WTC11 (cell line): ENCODE results near the gene GSC2. TPM values are rescaled to one million over a fixed set of nuclear protein-coding genes. Genes with fewer than 3 reads are reported as not detected.

Source experiments
- ATAC-seq: fragments of 200-7000 bp; cut with Tn5 transposase; 2 replicates; pipeline ENCODE4 v1.10.0; 2021; ENCODE audit warnings: mild to moderate bottlenecking, moderate library complexity
- CTCF ChIA-PET: fragments of 300-600 bp; sonication (Branson Sonifier 250); formaldehyde crosslinking; loops from one replicate; lab custom pipeline; 2021; ENCODE audit warnings: antibody characterized with exemption; lab: Charles Lee
- POLR2A ChIA-PET: fragments of 350-600 bp; sonication (Branson Sonifier 250); formaldehyde crosslinking; loops from one replicate; lab custom pipeline; 2021; ENCODE audit warnings: antibody characterized with exemption; lab: Charles Lee
- DNase-seq: peaks from one replicate; pipeline ENCODE4 v3.0.0; 2021; ENCODE audit warnings: low spot score
- H3K27ac Mint-ChIP-seq: 2 replicates; pipeline ENCODE4 v1.8.0; 2021; ENCODE audit warnings: mixed read lengths
- H3K27me3 Mint-ChIP-seq: 2 replicates; pipeline ENCODE4 v1.8.0; 2021; ENCODE audit warnings: low read depth, mild to moderate bottlenecking, moderate library complexity, mixed read lengths
- H3K36me3 Mint-ChIP-seq: 2 replicates; pipeline ENCODE4 v1.8.0; 2021; ENCODE audit warnings: mixed read lengths
- H3K4me1 Mint-ChIP-seq: 2 replicates; pipeline ENCODE4 v1.8.0; 2022; ENCODE audit warnings: mixed read lengths
- H3K4me3 Mint-ChIP-seq: 2 replicates; pipeline ENCODE4 v1.8.0; 2021; ENCODE audit warnings: mild to moderate bottlenecking, moderate library complexity, mixed read lengths
- H3K9me3 Mint-ChIP-seq: 2 replicates; pipeline ENCODE4 v1.8.0; 2021; ENCODE audit warnings: mixed read lengths
- CBFB ChIP-seq: sonication (generic); formaldehyde crosslinking; IDR thresholded peaks from 2 replicates; pipeline ENCODE4 v1.8.1; 2022; ENCODE audit warnings: mild to moderate bottlenecking, low read depth, missing genetic modification reagents
- EMX1 ChIP-seq: fragments of 250-450 bp; sonication (Bioruptor Pico); IDR thresholded peaks from 2 replicates; pipeline ENCODE4 v1.8.0; 2021; ENCODE audit warnings: mild to moderate bottlenecking
- ESRRA ChIP-seq: sonication (generic); formaldehyde crosslinking; IDR thresholded peaks from 2 replicates; pipeline ENCODE4 v1.8.1; 2022; ENCODE audit warnings: mild to moderate bottlenecking, missing genetic modification reagents, borderline replicate concordance
- NR2C2 ChIP-seq: sonication (generic); formaldehyde crosslinking; IDR thresholded peaks from 2 replicates; pipeline ENCODE4 v1.8.0; 2022; ENCODE audit warnings: mild to moderate bottlenecking, missing genetic modification reagents
- RORB ChIP-seq: fragments of 250-450 bp; sonication (Bioruptor Pico); IDR thresholded peaks from 2 replicates; pipeline ENCODE4 v1.9.0; 2021; ENCODE audit warnings: mild to moderate bottlenecking
- SMAD4 ChIP-seq: sonication (generic); formaldehyde crosslinking; IDR thresholded peaks from 2 replicates; pipeline ENCODE4 v1.8.0; 2022; ENCODE audit warnings: mild to moderate bottlenecking, missing genetic modification reagents
- ZBTB21 ChIP-seq: sonication (generic); formaldehyde crosslinking; IDR thresholded peaks from 2 replicates; pipeline ENCODE4 v1.8.1; 2023; ENCODE audit warnings: mild to moderate bottlenecking, missing genetic modification reagents, borderline replicate concordance
- ZNF138 ChIP-seq: sonication (generic); formaldehyde crosslinking; conservative IDR thresholded peaks from 2 replicates; pipeline ENCODE4 v1.8.1; 2022; ENCODE audit warnings: mild to moderate bottlenecking, moderate library complexity, missing genetic modification reagents
- ZNF219 ChIP-seq: sonication (generic); formaldehyde crosslinking; IDR thresholded peaks from 2 replicates; pipeline ENCODE4 v1.8.0; 2023; ENCODE audit warnings: missing genetic modification reagents, mild to moderate bottlenecking, borderline replicate concordance
- ZNF396 ChIP-seq: fragments of 250-450 bp; sonication (Bioruptor Pico); IDR thresholded peaks from 2 replicates; pipeline ENCODE4 v1.8.0; 2021; ENCODE audit warnings: mild to moderate bottlenecking, moderate library complexity, borderline replicate concordance
- ZNF423 ChIP-seq: fragments of 250-450 bp; sonication (Bioruptor Pico); IDR thresholded peaks from 2 replicates; pipeline ENCODE4 v2.1.2; 2022; ENCODE audit warnings: mild to moderate bottlenecking, moderate library complexity
- total RNA-seq: library from RNA; stranded (reverse); gene quantifications from 3 replicates; pipeline ENCODE4 v1.2.3, GENCODE V29; 2021
- TF ChIP-seq, protein P1 (sequence below): sonication (generic); formaldehyde crosslinking; IDR thresholded peaks from 2 replicates; pipeline ENCODE4 v1.8.1; 2022; ENCODE audit warnings: low read depth, mild to moderate bottlenecking, moderate library complexity, missing genetic modification reagents, borderline replicate concordance
- TF ChIP-seq, protein P2 (sequence below): sonication (generic); formaldehyde crosslinking; IDR thresholded peaks from 2 replicates; pipeline ENCODE4 v1.8.1; 2023; ENCODE audit warnings: mild to moderate bottlenecking, missing genetic modification reagents
- TF ChIP-seq, protein P3 (sequence below): sonication (generic); formaldehyde crosslinking; IDR thresholded peaks from 2 replicates; pipeline ENCODE4 v1.8.0; 2022; ENCODE audit warnings: missing genetic modification reagents
- TF ChIP-seq, protein P4 (sequence below): sonication (generic); formaldehyde crosslinking; IDR thresholded peaks from 2 replicates; pipeline ENCODE4 v1.8.1; 2023; ENCODE audit warnings: mild to moderate bottlenecking, missing genetic modification reagents
- TF ChIP-seq, protein P5 (sequence below): sonication (generic); formaldehyde crosslinking; IDR thresholded peaks from 2 replicates; pipeline ENCODE4 v1.8.0; 2022; ENCODE audit warnings: mild to moderate bottlenecking, missing genetic modification reagents
- TF ChIP-seq, protein P6 (sequence below): sonication (generic); formaldehyde crosslinking; IDR thresholded peaks from 2 replicates; pipeline ENCODE4 v1.8.1; 2023; ENCODE audit warnings: mild to moderate bottlenecking, missing genetic modification reagents, moderate library complexity
- TF ChIP-seq, protein P7 (sequence below): sonication (generic); formaldehyde crosslinking; IDR thresholded peaks from 2 replicates; pipeline ENCODE4 v1.8.0; 2022; ENCODE audit warnings: mild to moderate bottlenecking, missing genetic modification reagents

The GSC2 gene
- total RNA-seq, 1 experiment from 2014 or later, result 0.68 TPM

DNA sequence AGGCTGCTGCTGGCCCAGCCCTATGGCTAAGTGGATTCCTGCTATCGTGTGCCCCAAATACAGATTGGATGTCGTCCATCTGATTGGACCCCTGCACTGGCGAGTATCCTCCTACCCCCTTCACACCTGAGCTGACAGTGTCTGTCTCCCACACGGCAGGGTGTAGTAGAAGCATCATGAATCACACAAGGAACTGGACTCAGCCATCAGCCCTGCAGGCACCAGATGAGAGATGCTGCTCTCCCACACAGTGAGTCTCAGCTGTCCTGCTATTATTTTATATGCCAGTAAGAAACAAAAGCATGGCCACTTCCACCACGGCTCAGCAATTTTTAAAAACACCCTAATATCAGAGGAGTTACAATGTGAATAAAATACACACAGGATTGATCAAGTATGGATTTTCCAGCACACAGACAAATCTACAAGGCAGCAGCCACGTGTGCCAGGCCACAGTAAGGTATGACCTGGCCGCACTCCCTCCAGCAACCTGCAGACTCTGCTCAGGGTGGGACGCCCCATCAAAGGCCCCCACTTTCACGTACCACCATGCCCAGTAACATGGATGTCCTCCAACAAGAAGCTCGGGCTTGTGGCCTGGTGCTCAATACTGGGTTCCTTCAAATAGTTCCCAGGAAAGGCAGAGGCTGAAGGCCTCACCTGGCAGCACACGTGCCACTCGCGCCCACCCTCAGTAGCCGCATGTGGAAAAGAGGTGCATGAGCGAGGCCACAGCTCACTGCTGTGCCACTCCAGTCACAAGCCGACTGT, 44.9 kb upstream of the GSC2 start (continued):
- TF ChIP-seq ZNF219 (CRISPR knock-in tag) (no peak), EMX1 (CRISPR knock-in tag) (no peak), ZNF396 (CRISPR knock-in tag) (no peak)
- TF ChIP-seq, protein P1, sequence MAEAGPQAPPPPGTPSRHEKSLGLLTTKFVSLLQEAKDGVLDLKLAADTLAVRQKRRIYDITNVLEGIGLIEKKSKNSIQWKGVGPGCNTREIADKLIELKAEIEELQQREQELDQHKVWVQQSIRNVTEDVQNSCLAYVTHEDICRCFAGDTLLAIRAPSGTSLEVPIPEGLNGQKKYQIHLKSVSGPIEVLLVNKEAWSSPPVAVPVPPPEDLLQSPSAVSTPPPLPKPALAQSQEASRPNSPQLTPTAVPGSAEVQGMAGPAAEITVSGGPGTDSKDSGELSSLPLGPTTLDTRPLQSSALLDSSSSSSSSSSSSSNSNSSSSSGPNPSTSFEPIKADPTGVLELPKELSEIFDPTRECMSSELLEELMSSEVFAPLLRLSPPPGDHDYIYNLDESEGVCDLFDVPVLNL, result no peak
- TF ChIP-seq, protein P2, sequence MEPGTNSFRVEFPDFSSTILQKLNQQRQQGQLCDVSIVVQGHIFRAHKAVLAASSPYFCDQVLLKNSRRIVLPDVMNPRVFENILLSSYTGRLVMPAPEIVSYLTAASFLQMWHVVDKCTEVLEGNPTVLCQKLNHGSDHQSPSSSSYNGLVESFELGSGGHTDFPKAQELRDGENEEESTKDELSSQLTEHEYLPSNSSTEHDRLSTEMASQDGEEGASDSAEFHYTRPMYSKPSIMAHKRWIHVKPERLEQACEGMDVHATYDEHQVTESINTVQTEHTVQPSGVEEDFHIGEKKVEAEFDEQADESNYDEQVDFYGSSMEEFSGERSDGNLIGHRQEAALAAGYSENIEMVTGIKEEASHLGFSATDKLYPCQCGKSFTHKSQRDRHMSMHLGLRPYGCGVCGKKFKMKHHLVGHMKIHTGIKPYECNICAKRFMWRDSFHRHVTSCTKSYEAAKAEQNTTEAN (CRISPR knock-in tag), result no peak

DNA sequence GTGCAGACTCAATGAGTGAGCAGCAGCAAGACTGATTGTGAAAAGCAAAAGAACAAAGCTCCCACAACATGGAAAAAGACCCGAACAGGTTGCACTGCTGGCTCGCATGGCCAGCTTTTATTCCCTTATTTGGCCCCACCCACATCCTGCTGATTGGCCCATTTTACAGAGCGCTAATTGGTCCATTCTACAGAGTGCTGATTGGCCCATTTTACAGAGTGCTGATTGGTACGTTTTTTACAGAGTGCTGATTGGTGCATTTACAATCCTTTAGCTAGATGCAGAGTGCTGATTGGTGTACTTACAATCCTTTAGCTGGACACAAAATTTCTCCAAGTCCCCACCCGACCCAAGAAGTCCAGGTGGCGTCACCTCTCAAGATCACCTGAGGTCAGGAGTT, 43.8 kb upstream of the GSC2 start:
- peaks cover 38% of the 10 kb centered on the region for H3K36me3 Mint-ChIP-seq
- H3K27ac Mint-ChIP-seq, result no peak overlapping the region
- DNase-seq (no peak), ATAC-seq (no peak)
- no peak overlapping the region for H3K4me3 Mint-ChIP-seq
- ChIA-PET CTCF (interaction anchor here (0.8 kb wide), 1 partner anchor 14 kb away, joined by 3 read pairs; no protein-coding TSS in a partner anchor), POLR2A (no interaction called here)
- TF ChIP-seq, protein P3, sequence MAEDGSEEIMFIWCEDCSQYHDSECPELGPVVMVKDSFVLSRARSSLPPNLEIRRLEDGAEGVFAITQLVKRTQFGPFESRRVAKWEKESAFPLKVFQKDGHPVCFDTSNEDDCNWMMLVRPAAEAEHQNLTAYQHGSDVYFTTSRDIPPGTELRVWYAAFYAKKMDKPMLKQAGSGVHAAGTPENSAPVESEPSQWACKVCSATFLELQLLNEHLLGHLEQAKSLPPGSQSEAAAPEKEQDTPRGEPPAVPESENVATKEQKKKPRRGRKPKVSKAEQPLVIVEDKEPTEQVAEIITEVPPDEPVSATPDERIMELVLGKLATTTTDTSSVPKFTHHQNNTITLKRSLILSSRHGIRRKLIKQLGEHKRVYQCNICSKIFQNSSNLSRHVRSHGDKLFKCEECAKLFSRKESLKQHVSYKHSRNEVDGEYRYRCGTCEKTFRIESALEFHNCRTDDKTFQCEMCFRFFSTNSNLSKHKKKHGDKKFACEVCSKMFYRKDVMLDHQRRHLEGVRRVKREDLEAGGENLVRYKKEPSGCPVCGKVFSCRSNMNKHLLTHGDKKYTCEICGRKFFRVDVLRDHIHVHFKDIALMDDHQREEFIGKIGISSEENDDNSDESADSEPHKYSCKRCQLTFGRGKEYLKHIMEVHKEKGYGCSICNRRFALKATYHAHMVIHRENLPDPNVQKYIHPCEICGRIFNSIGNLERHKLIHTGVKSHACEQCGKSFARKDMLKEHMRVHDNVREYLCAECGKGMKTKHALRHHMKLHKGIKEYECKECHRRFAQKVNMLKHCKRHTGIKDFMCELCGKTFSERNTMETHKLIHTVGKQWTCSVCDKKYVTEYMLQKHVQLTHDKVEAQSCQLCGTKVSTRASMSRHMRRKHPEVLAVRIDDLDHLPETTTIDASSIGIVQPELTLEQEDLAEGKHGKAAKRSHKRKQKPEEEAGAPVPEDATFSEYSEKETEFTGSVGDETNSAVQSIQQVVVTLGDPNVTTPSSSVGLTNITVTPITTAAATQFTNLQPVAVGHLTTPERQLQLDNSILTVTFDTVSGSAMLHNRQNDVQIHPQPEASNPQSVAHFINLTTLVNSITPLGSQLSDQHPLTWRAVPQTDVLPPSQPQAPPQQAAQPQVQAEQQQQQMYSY (CRISPR knock-in tag), result no peak
- TF ChIP-seq SMAD4 (CRISPR knock-in tag), result no peak
- TF ChIP-seq, protein P4, sequence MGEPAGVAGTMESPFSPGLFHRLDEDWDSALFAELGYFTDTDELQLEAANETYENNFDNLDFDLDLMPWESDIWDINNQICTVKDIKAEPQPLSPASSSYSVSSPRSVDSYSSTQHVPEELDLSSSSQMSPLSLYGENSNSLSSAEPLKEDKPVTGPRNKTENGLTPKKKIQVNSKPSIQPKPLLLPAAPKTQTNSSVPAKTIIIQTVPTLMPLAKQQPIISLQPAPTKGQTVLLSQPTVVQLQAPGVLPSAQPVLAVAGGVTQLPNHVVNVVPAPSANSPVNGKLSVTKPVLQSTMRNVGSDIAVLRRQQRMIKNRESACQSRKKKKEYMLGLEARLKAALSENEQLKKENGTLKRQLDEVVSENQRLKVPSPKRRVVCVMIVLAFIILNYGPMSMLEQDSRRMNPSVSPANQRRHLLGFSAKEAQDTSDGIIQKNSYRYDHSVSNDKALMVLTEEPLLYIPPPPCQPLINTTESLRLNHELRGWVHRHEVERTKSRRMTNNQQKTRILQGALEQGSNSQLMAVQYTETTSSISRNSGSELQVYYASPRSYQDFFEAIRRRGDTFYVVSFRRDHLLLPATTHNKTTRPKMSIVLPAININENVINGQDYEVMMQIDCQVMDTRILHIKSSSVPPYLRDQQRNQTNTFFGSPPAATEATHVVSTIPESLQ (CRISPR knock-in tag), result no peak
- H3K9me3 Mint-ChIP-seq, result peaks cover 5% of the 10 kb centered on the region; the same call in 1 of the 2 replicates
- no peaks in the 10 kb centered on the region for H3K4me1 Mint-ChIP-seq
- no peaks in the 10 kb centered on the region for H3K27me3 Mint-ChIP-seq

DNA sequence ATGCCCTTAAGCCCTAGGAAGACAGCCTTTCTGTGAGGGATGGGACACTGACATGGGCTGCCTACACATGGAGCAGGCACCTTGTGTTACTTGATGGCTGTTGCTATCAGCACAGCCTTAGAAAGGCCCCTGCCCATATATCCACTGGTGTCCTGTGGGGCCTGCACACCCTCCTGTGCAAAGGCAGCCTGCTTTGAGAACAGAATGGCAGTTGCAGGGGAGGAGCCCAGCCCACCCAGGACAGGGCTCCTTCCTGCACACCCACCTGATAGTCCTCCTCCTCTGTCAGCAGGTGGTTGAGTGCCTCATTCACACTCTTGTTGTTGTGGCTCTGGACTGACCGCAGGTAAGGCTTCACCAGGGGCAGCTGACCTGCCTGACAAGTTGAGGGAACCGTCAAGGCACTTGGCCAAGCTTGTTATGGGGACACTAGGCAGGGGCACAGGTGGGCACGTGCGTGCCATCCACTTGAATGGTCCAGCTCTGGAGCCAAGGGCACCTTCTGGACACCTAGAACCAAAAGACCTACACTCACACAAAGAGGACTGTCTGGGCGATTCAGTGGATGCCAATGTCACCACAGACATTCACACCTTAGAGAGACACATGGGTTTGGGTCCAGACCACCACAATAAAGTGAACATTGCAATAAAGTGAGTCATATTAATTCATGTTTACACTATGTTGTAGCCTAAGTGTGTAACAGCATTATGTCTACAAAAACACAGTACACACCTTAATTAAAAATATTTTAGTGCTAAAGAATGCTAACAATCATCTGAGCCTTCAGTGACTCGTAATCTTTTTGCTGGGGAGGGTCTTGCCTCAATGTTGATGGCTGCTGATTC, 37.8 kb upstream of the GSC2 start:
- Mint-ChIP-seq H3K4me3 (no peak overlapping the region), H3K36me3 (peaks cover 4% of the 10 kb centered on the region; the same call in 1 of the 2 replicates), H3K9me3 (no peaks in the 10 kb centered on the region), H3K4me1 (no peaks in the 10 kb centered on the region), H3K27ac (no peak overlapping the region), H3K27me3 (no peaks in the 10 kb centered on the region)
- ATAC-seq, result no peak
- DNase-seq, result no peak
- CTCF ChIA-PET, result no interaction called here
- POLR2A ChIA-PET, result no interaction called here
- TF ChIP-seq ZNF423 (CRISPR knock-in tag) (no peak), RORB (CRISPR knock-in tag) (no peak), ZBTB21 (no peak), NR2C2 (CRISPR knock-in tag) (no peak), ZNF138 (CRISPR knock-in tag) (no peak), ESRRA (CRISPR knock-in tag) (no peak), CBFB (CRISPR knock-in tag) (no peak)
- TF ChIP-seq, protein P5, sequence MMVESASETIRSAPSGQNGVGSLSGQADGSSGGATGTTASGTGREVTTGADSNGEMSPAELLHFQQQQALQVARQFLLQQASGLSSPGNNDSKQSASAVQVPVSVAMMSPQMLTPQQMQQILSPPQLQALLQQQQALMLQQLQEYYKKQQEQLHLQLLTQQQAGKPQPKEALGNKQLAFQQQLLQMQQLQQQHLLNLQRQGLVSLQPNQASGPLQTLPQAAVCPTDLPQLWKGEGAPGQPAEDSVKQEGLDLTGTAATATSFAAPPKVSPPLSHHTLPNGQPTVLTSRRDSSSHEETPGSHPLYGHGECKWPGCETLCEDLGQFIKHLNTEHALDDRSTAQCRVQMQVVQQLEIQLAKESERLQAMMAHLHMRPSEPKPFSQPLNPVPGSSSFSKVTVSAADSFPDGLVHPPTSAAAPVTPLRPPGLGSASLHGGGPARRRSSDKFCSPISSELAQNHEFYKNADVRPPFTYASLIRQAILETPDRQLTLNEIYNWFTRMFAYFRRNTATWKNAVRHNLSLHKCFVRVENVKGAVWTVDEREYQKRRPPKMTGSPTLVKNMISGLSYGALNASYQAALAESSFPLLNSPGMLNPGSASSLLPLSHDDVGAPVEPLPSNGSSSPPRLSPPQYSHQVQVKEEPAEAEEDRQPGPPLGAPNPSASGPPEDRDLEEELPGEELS (CRISPR knock-in tag), result no peak
- TF ChIP-seq, protein P6, sequence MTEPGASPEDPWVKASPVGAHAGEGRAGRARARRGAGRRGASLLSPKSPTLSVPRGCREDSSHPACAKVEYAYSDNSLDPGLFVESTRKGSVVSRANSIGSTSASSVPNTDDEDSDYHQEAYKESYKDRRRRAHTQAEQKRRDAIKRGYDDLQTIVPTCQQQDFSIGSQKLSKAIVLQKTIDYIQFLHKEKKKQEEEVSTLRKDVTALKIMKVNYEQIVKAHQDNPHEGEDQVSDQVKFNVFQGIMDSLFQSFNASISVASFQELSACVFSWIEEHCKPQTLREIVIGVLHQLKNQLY (CRISPR knock-in tag), result no peak
- TF ChIP-seq, protein P7, sequence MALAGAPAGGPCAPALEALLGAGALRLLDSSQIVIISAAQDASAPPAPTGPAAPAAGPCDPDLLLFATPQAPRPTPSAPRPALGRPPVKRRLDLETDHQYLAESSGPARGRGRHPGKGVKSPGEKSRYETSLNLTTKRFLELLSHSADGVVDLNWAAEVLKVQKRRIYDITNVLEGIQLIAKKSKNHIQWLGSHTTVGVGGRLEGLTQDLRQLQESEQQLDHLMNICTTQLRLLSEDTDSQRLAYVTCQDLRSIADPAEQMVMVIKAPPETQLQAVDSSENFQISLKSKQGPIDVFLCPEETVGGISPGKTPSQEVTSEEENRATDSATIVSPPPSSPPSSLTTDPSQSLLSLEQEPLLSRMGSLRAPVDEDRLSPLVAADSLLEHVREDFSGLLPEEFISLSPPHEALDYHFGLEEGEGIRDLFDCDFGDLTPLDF (CRISPR knock-in tag), result no peak
